ENCODE results near the gene COPZ2.

Gene COPZ2

DNA sequence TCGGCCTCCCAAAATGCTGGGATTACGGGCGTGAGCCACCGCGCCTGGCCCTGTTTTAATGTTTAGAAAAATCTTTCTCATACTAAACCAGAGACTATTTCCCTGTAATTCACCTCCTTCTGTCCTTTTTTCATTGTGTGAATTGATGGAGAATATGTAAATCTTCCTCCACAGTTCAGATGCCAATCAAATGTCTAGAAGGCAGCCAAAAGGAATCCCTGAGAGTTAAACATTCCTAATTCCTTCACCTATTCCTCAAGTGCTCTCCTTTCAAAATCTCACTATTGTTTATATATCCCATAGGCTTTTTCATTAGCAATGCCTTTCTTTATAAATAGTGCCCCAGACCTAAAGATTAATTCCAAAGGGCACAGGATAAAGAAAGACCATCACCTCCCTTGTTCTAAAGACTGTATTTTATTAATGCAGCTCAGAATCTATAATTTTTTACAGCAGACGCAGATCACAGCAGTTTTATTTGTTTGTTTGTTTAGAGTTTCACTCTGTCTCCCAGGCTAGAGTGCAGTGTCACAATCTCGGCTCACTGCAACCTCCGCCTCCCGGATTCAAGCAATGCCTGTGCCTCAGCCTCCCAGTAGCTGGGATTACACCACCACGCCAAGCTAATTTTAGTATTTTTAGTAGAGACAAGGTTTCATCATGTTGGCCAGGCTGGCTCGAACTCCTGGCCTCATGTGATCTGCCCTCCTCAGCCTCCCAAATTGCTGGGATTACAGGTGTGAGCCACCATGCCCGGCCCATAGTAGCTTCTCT is 30.5 kb downstream of the COPZ2 start:
- TF ChIP-seq FEZF1 (tag by site-specific recombination; IDR thresholded peaks at IDR 0.05): no peak
- H3K4me1 ChIP-seq (ENCODE audit: control insufficient read depth, insufficient read depth, low read length): peaks cover 18% of the 10 kb centered on the region
- CTCF ChIA-PET: interaction anchor here (0.6 to 1.6 kb wide), 5 partner anchors 11 to 57 kb away, joined by 3 to 9 read pairs (median 5); partner anchors contain the start of gene CDK5RAP3
- H3K4me3 ChIP-seq (ENCODE audit: low read depth, low read length): no peak overlapping the region
- no peak overlapping the region for H3K27ac ChIP-seq (ENCODE audit: extremely low read depth, low read depth, low read length)
- no peaks in the 10 kb centered on the region for H3K36me3 ChIP-seq (ENCODE audit: control insufficient read depth in 2 of 2, insufficient read depth in 1 of 2, low read length in 2 of 2)
- H3K9me3 ChIP-seq (ENCODE audit: control insufficient read depth, insufficient read depth, low read depth, low read length): no peaks in the 10 kb centered on the region
- POLR2A ChIA-PET: interaction anchor here (0.6 to 1.6 kb wide), 2 partner anchors 36 to 1905 kb away, joined by 3 to 8 read pairs; partner anchors contain the start of gene CDK5RAP3

DNA sequence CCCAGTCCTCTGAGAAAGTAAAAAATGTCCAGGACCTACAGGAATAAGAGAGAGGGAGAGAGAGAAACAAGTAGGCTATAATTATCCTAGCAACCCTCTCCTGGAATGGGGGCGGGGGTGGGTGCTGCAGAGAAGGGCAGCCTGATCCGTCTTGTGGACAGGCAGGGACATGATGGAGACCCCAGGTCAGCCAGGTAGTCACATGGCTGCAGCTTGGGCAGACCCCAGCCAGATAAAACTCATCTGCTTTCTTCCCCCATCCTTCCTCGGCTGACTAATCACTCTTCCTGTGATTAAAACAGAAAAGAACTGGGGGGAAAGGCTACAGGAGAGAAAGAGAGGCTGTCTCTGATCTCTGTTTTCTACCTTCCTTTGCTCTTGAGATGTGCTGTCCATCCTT is 32.6 kb downstream of the COPZ2 start:
- ChIA-PET CTCF (interaction anchor here (0.6 to 3.7 kb wide), 5 partner anchors 13 to 58 kb away, joined by 3 to 17 read pairs (median 7); no protein-coding TSS in a partner anchor), POLR2A (interaction anchor here (0.7 to 1.5 kb wide), 2 partner anchors 34 to 44 kb away, joined by 3 to 4 read pairs; partner anchors contain the start of gene CDK5RAP3)
- TF ChIP-seq PRDM1 (tag by site-specific recombination; IDR thresholded peaks at IDR 0.05): peak; percentile 70
- TF ChIP-seq ZNF366 (tag by site-specific recombination; conservative IDR thresholded peaks at IDR 0.05): 0 out of 2 replicates have a peak, but pooled peaks have one; percentile 17
- TF ChIP-seq ZBTB21 (tag by site-specific recombination; IDR thresholded peaks at IDR 0.05): no peak
- no peak for TF ChIP-seq ZNF664 (tag by site-specific recombination; IDR thresholded peaks at IDR 0.05)
- peak; percentile 89 for TF ChIP-seq SP7 (tag by site-specific recombination; IDR thresholded peaks at IDR 0.05)
- Histone ChIP-seq H3K27ac (ENCODE audit: extremely low read depth, low read depth, low read length) (no peak overlapping the region; the same call in 1 of the 2 replicates), H3K36me3 (ENCODE audit: control insufficient read depth in 2 of 2, insufficient read depth in 1 of 2, low read length in 2 of 2) (no peaks in the 10 kb centered on the region), H3K4me1 (ENCODE audit: control insufficient read depth, insufficient read depth, low read length) (peaks cover 11% of the 10 kb centered on the region; the same call in 1 of the 2 replicates), H3K4me3 (ENCODE audit: low read depth, low read length) (no peak overlapping the region), H3K9me3 (ENCODE audit: control insufficient read depth, insufficient read depth, low read depth, low read length) (no peaks in the 10 kb centered on the region)

DNA sequence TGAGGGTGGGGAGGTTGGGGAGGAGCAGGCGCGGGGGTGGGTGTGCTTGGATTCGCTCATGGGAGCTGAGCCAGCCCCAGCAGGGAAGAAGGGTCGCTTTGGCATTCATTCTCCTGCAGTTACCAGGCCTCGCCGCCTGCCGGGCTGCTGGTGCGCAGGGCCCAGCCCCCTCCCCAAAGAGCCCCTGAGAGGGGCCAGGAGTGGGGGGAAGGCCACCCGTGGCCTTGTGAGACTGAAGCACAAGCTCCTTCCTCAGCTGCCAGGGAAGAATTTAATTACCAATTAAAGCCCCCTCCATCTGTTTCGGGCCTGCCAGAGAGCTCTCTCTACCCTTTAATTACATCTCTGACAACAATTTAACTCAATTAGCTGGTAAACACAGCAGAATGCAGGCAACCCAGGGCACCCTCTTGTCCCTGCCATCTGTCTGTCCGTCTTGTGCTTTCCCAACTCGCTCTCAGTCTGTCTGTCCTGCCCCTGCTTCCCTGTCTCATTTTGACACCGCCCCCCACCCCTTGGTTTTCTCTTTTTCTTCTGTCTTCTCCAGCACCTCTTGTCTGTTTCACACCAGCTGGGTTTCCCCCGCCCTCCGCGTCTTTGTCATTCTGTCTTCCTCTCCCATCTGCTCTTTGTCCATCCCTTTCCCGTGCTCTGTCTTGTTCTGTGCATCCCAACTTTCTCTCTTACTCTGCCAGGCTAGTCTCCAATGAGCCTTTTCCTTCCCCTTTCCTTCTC is 34.0 kb downstream of the COPZ2 start:
- peak overlapping the region; percentile 8; the same call in 1 of the 2 replicates for H3K27ac ChIP-seq (ENCODE audit: extremely low read depth, low read depth, low read length)
- no peaks in the 10 kb centered on the region for H3K36me3 ChIP-seq (ENCODE audit: control insufficient read depth in 2 of 2, insufficient read depth in 1 of 2, low read length in 2 of 2)
- POLR2A ChIA-PET: interaction anchor here (0.9 to 1.2 kb wide), 2 partner anchors 8 to 15 kb away, joined by 3 read pairs; no protein-coding TSS in a partner anchor

DNA sequence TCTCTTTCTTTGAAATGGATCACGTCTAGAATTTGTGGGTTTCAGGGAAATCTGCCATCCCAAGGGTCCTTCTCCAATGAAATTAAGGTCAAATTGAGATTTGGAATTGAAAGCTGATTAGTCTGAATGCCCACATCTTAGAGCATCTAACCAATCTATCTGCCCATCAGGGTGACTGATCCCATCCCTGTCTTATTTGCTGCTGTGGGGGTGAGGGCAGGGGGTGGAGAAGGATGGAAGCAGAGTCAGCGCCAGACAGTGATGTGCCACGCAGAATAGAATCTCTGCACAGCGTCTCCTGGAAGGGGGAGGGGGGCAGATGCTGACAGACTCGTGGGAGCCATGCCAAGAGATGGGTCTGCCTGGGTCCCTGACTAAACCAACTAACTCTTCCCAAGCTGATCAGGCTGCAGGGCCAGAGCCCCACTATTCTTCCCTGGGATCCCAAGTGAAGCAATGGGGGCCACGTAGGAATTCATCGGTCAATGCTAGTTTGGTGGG is 34.6 kb downstream of the COPZ2 start:
- no peaks in the 10 kb centered on the region for H3K9me3 ChIP-seq (ENCODE audit: control insufficient read depth, insufficient read depth, low read depth, low read length)
- H3K36me3 ChIP-seq (ENCODE audit: control insufficient read depth in 2 of 2, insufficient read depth in 1 of 2, low read length in 2 of 2): no peaks in the 10 kb centered on the region
- TF ChIP-seq ZBTB20 (tag by site-specific recombination; IDR thresholded peaks at IDR 0.05): no peak
- TF ChIP-seq KLF10 (tag by site-specific recombination; IDR thresholded peaks at IDR 0.05): no peak
- TF ChIP-seq ZNF311 (tag by site-specific recombination; IDR thresholded peaks at IDR 0.05; ENCODE audit: borderline replicate concordance): no peak
- no peak overlapping the region for H3K4me3 ChIP-seq (ENCODE audit: low read depth, low read length)
- ChIA-PET CTCF (interaction anchor here (0.6 to 3.7 kb wide), 9 partner anchors 9 to 323 kb away, joined by 3 to 17 read pairs (median 4); no protein-coding TSS in a partner anchor), POLR2A (interaction anchor here (1.2 kb wide), 1 partner anchor 16 kb away, joined by 3 read pairs; no protein-coding TSS in a partner anchor)
- H3K4me1 ChIP-seq (ENCODE audit: control insufficient read depth, insufficient read depth, low read length): peaks cover 11% of the 10 kb centered on the region; the same call in 1 of the 2 replicates
- peak overlapping the region; percentile 42; the same call in 1 of the 2 replicates for H3K27ac ChIP-seq (ENCODE audit: extremely low read depth, low read depth, low read length)

More for the DNA sequence above, 34.0 kb downstream of the COPZ2 start:
- CTCF ChIA-PET: interaction anchor here (0.6 to 3.7 kb wide), 9 partner anchors 8 to 324 kb away, joined by 3 to 17 read pairs (median 4); partner anchors contain the start of gene CDK5RAP3
- Histone ChIP-seq H3K4me1 (ENCODE audit: control insufficient read depth, insufficient read depth, low read length) (peaks cover 11% of the 10 kb centered on the region; the same call in 1 of the 2 replicates), H3K9me3 (ENCODE audit: control insufficient read depth, insufficient read depth, low read depth, low read length) (no peaks in the 10 kb centered on the region), H3K4me3 (ENCODE audit: low read depth, low read length) (no peak overlapping the region)
- TF ChIP-seq ZNF366 (tag by site-specific recombination; conservative IDR thresholded peaks at IDR 0.05) (peak; percentile 67), PRDM1 (tag by site-specific recombination; IDR thresholded peaks at IDR 0.05) (peak; percentile 37), ZNF843 (tag by site-specific recombination; IDR thresholded peaks at IDR 0.05) (no peak), SP7 (tag by site-specific recombination; IDR thresholded peaks at IDR 0.05) (peak; percentile 89), ZIC2 (tag by site-specific recombination; IDR thresholded peaks at IDR 0.05) (0 out of 2 replicates have a peak, but pooled peaks have one; percentile 7), ZNF670 (tag by site-specific recombination; IDR thresholded peaks at IDR 0.05; ENCODE audit: low read depth) (0 out of 2 replicates have a peak, but pooled peaks have one; percentile 19), ZXDB (tag by site-specific recombination; IDR thresholded peaks at IDR 0.05) (no peak)
- TF ChIP-seq, protein P1, sequence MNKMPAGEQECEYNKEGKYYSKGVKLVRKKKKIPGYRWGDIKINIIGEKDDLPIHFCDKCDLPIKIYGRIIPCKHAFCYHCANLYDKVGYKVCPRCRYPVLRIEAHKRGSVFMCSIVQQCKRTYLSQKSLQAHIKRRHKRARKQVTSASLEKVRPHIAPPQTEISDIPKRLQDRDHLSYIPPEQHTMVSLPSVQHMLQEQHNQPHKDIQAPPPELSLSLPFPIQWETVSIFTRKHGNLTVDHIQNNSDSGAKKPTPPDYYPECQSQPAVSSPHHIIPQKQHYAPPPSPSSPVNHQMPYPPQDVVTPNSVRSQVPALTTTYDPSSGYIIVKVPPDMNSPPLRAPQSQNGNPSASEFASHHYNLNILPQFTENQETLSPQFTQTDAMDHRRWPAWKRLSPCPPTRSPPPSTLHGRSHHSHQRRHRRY (tag by site-specific recombination; IDR thresholded peaks at IDR 0.05): no peak
